Activated T-cell treated with anti-CD3 and anti-CD28 coated beads, Interleukin-2, amount 50 U/mL, for 72 hours (primary cell): Measurements from ENCODE around the gene SCYL1. TPM values are rescaled to one million over a fixed set of nuclear protein-coding genes. Genes with fewer than 3 reads are reported as not detected.
A peak's percentile ranks its signal among the peaks of the same experiment; 100 is the strongest.

Experiments used
- ATAC-seq, 2 donors: fragments of 150-1000 bp; cut with Tn5 transposase; replicated peaks in 1 of 2; 2 replicates each; pipeline ENCODE4 v1.10.0; 2021; ENCODE audit warnings: moderate library complexity in 2 of 2, mild to moderate bottlenecking in 1 of 2
- DNase-seq, 2 donors: peaks; one replicate each; pipeline ENCODE4 v3.0.0; 2021 to 2022; ENCODE audit warnings: mixed read lengths in 1 of 2
- H3K27ac Mint-ChIP-seq: one replicate; pipeline ENCODE4 v1.8.0; 2022; ENCODE audit warnings: mild to moderate bottlenecking, moderate library complexity, mixed read lengths
- H3K27me3 Mint-ChIP-seq: one replicate; pipeline ENCODE4 v1.8.0; 2022; ENCODE audit warnings: low read depth, mixed read lengths
- H3K36me3 Mint-ChIP-seq, 2 donors: one replicate each; pipeline ENCODE4 v1.8.0; 2022; ENCODE audit warnings: mixed read lengths in 2 of 2, mild to moderate bottlenecking in 1 of 2; ENCODE audit not compliant: insufficient read depth in 2 of 2
- H3K4me1 Mint-ChIP-seq: one replicate; pipeline ENCODE4 v1.8.0; 2022; ENCODE audit warnings: low read depth, mixed read lengths
- H3K4me3 Mint-ChIP-seq, 2 donors: one replicate each; pipeline ENCODE4 v1.8.0; 2022; ENCODE audit warnings: mild to moderate bottlenecking in 2 of 2, mixed read lengths in 2 of 2, moderate library complexity in 2 of 2
- H3K9me3 Mint-ChIP-seq, 2 donors: one replicate each; pipeline ENCODE4 v1.8.0; 2022; ENCODE audit warnings: mixed read lengths in 2 of 2
- total RNA-seq, 2 donors: library from RNA; stranded (reverse); gene quantifications; one replicate each; pipeline ENCODE4 v1.2.3, GENCODE V29; 2022

The SCYL1 gene
- total RNA-seq, 2 donors from 2014 or later = 77.9 to 83.4 TPM

GRCh38 chr11:65489035-65489705 is 35.7 kb upstream of the SCYL1 start:
- Mint-ChIP-seq H3K9me3 (no peaks in the 10 kb centered on the region), H3K36me3 (no peaks in the 10 kb centered on the region), H3K4me3 (peak overlapping the region in 1 of 2 donors; percentile 27), H3K27me3 (no peaks in the 10 kb centered on the region), H3K27ac (no peak overlapping the region), H3K4me1 (peaks cover 86% of the 10 kb centered on the region)
- DNase-seq (no peak), ATAC-seq (no peak)

- DNase-seq (no peak), ATAC-seq (no peak)
- Mint-ChIP-seq H3K9me3 (no peaks in the 10 kb centered on the region), H3K36me3 (peaks cover 0 to 2% of the 10 kb centered on the region in 2 donors), H3K27ac (no peak overlapping the region), H3K4me3 (no peak overlapping the region), H3K4me1 (peaks cover 89% of the 10 kb centered on the region), H3K27me3 (no peaks in the 10 kb centered on the region)
These were observed 35.1 kb upstream of the SCYL1 start for GRCh38 chr11:65489706-65490320.

- ATAC-seq (no peak), DNase-seq (no peak)
- no peaks in the 10 kb centered on the region for H3K27me3 Mint-ChIP-seq
- peaks cover 0 to 2% of the 10 kb centered on the region in 2 donors for H3K36me3 Mint-ChIP-seq
- no peaks in the 10 kb centered on the region for H3K9me3 Mint-ChIP-seq
- H3K4me1 Mint-ChIP-seq = peaks cover 89% of the 10 kb centered on the region
- no peak overlapping the region for H3K4me3 Mint-ChIP-seq
- H3K27ac Mint-ChIP-seq = no peak overlapping the region
These were observed 33.8 kb upstream of the SCYL1 start for GRCh38 chr11:65491163-65491465.

- peak in 1 of 2 donors; percentile 29 for DNase-seq
- no peak for ATAC-seq
- peaks cover 95% of the 10 kb centered on the region for H3K4me1 Mint-ChIP-seq
These were observed 33.1 kb upstream of the SCYL1 start for GRCh38 chr11:65491614-65492386.

GRCh38 chr11:65492387-65492636 is 32.6 kb upstream of the SCYL1 start:
- Mint-ChIP-seq H3K9me3 (no peaks in the 10 kb centered on the region), H3K27ac (peak overlapping the region; percentile 98), H3K4me1 (peaks cover 95% of the 10 kb centered on the region), H3K4me3 (peak overlapping the region; percentile 87), H3K36me3 (peaks cover 0 to 2% of the 10 kb centered on the region in 2 donors), H3K27me3 (no peaks in the 10 kb centered on the region)
- DNase-seq (no peak), ATAC-seq (no peak)

More at GRCh38 chr11:65491614-65492386, 33.1 kb upstream of the SCYL1 start:
- Mint-ChIP-seq H3K4me3 (peak overlapping the region; percentile 87), H3K27me3 (no peaks in the 10 kb centered on the region), H3K36me3 (peaks cover 0 to 2% of the 10 kb centered on the region in 2 donors), H3K9me3 (no peaks in the 10 kb centered on the region), H3K27ac (peak overlapping the region; percentile 98)

- Mint-ChIP-seq H3K27ac (peak overlapping the region; percentile 98), H3K36me3 (peaks cover 0 to 2% of the 10 kb centered on the region in 2 donors), H3K9me3 (no peaks in the 10 kb centered on the region), H3K27me3 (no peaks in the 10 kb centered on the region), H3K4me3 (peak overlapping the region; percentile 87), H3K4me1 (peaks cover 91% of the 10 kb centered on the region)
- DNase-seq (peak; percentile 47 to 61), ATAC-seq (peak; percentile 9 to 42)
These were observed 32.1 kb upstream of the SCYL1 start for GRCh38 chr11:65492637-65493366.

GRCh38 chr11:65493367-65494176 is 31.3 kb upstream of the SCYL1 start:
- DNase-seq (peak in 1 of 2 donors; percentile 11), ATAC-seq (no peak)
- no peaks in the 10 kb centered on the region for H3K27me3 Mint-ChIP-seq
- H3K4me1 Mint-ChIP-seq = peaks cover 84% of the 10 kb centered on the region
- H3K36me3 Mint-ChIP-seq = peaks cover 0 to 2% of the 10 kb centered on the region in 2 donors
- peak overlapping the region; percentile 87 for H3K4me3 Mint-ChIP-seq
- no peaks in the 10 kb centered on the region for H3K9me3 Mint-ChIP-seq
- H3K27ac Mint-ChIP-seq = peak overlapping the region; percentile 98

GRCh38 chr11:65496304-65497140 is 28.4 kb upstream of the SCYL1 start:
- DNase-seq (no peak), ATAC-seq (peak; percentile 0 to 3)
- no peak overlapping the region for H3K27ac Mint-ChIP-seq
- H3K36me3 Mint-ChIP-seq = peaks cover 0 to 6% of the 10 kb centered on the region in 2 donors
- no peak overlapping the region for H3K4me3 Mint-ChIP-seq
- H3K27me3 Mint-ChIP-seq = no peaks in the 10 kb centered on the region
- H3K4me1 Mint-ChIP-seq = peaks cover 54% of the 10 kb centered on the region
- H3K9me3 Mint-ChIP-seq = no peaks in the 10 kb centered on the region

- Mint-ChIP-seq H3K9me3 (no peaks in the 10 kb centered on the region), H3K36me3 (peaks cover 0 to 11% of the 10 kb centered on the region in 2 donors), H3K4me3 (no peak overlapping the region), H3K27me3 (no peaks in the 10 kb centered on the region), H3K27ac (no peak overlapping the region), H3K4me1 (peaks cover 46% of the 10 kb centered on the region)
- ATAC-seq (peak; percentile 76 to 81), DNase-seq (peak; percentile 99)
These were observed 27.5 kb upstream of the SCYL1 start for GRCh38 chr11:65497141-65498041.

- H3K4me3 Mint-ChIP-seq = no peak overlapping the region
- H3K27ac Mint-ChIP-seq = no peak overlapping the region
- peaks cover 38% of the 10 kb centered on the region for H3K4me1 Mint-ChIP-seq
- H3K36me3 Mint-ChIP-seq = peaks cover 0 to 18% of the 10 kb centered on the region in 2 donors
- DNase-seq (peak; percentile 72 to 77), ATAC-seq (peak; percentile 8 to 14)
- no peaks in the 10 kb centered on the region for H3K9me3 Mint-ChIP-seq
- H3K27me3 Mint-ChIP-seq = no peaks in the 10 kb centered on the region
These were observed 26.7 kb upstream of the SCYL1 start for GRCh38 chr11:65498042-65498726.

- Mint-ChIP-seq H3K27ac (no peak overlapping the region), H3K27me3 (no peaks in the 10 kb centered on the region), H3K9me3 (no peaks in the 10 kb centered on the region), H3K4me1 (peaks cover 33% of the 10 kb centered on the region), H3K36me3 (peaks cover 2 to 21% of the 10 kb centered on the region in 2 donors), H3K4me3 (no peak overlapping the region)
- DNase-seq (no peak), ATAC-seq (no peak)
These were observed 26.2 kb upstream of the SCYL1 start for GRCh38 chr11:65498727-65498976.
